Tibial nerve (tissue), 4 donors: ENCODE measurements around the gene RPTN. TPM values are rescaled to one million over a fixed set of nuclear protein-coding genes. Genes with fewer than 3 reads are reported as not detected.
A peak's percentile ranks its signal among the peaks of the same experiment; 100 is the strongest.

Experiments used
- DNase-seq, 2 donors: peaks; one replicate each; pipeline ENCODE4 v3.0.0-alpha.2; 2019; ENCODE audit warnings: low spot score in 2 of 2
- H3K27ac ChIP-seq, 4 donors: fragments of 200-600 bp; sonication (generic) in 3 of 4; one replicate each; pipeline ENCODE4 v1.5.1; 2017 to 2019; ENCODE audit warnings: mild to moderate bottlenecking in 1 of 4
- H3K27me3 ChIP-seq, 2 donors: fragments of 200-600 bp; sonication (generic) in 1 of 2; one replicate each; pipeline versions ENCODE4 v1.5.1 to v1.6.0; 2017 to 2019
- H3K36me3 ChIP-seq, 3 donors: fragments of 200-600 bp; sonication (generic); one replicate each; pipeline ENCODE4 v1.5.1; 2018 to 2019
- H3K4me1 ChIP-seq, 4 donors: fragments of 200-600 bp; sonication (generic) in 3 of 4; one replicate each; pipeline ENCODE4 v1.5.1; 2017 to 2019
- H3K4me3 ChIP-seq, 4 donors: fragments of 200-600 bp; sonication (generic) in 3 of 4; one replicate each; pipeline ENCODE4 v1.5.1; 2017 to 2019; ENCODE audit warnings: mild to moderate bottlenecking in 1 of 4, moderate library complexity in 1 of 4
- H3K9me3 ChIP-seq, 4 donors: fragments of 200-600 bp; sonication (generic) in 3 of 4; one replicate each; pipeline ENCODE4 v1.5.1; 2017 to 2019
- CTCF ChIP-seq, 5 experiments: fragments of 200-600 bp in 3 of 5; fragments of 450-650 bp in 2 of 5; sonication (generic) in 3 of 5; IDR thresholded peaks; one replicate each; pipeline ENCODE4 v1.5.1; 2016 to 2019; ENCODE audit warnings: antibody characterized with exemption in 5 of 5, mild to moderate bottlenecking in 3 of 5, moderate library complexity in 2 of 5
- EP300 ChIP-seq, 2 donors: sonication (generic); formaldehyde crosslinking; IDR thresholded peaks; one replicate each; pipeline ENCODE4 v1.6.1; 2017; ENCODE audit warnings: antibody characterized with exemption in 2 of 2, mild to moderate bottlenecking in 1 of 2
- POLR2A ChIP-seq, 2 donors: fragments of 450-650 bp; IDR thresholded peaks; one replicate each; pipeline ENCODE4 v1.6.1; 2017; ENCODE audit warnings: antibody characterized with exemption in 2 of 2, mild to moderate bottlenecking in 2 of 2, moderate library complexity in 2 of 2
- WGBS, 2 donors: methylation state at CpG; one replicate each; pipeline ENCODE4 v1.1.5; 2018; 5-methylcytosine and 5-hydroxymethylcytosine counted together
- total RNA-seq, 4 donors: library from RNA; depleted of rRNA; stranded (reverse); fragments of >200 nt; gene quantifications; one replicate each; pipeline ENCODE4 v1.1.0, GENCODE V29; 2016

RPTN gene
- total RNA-seq, 4 donors from 2014 or later = not detected

- WGBS, 2 donors = 56 to 66% methylated on average over 4 of the region's 4 CpGs
- no peaks in the 10 kb centered on the region for H3K36me3 ChIP-seq
- no peak within 1 kb of the TSS for H3K4me3 ChIP-seq
- H3K4me1 ChIP-seq = peaks cover 0 to 27% (median 19%) of the 10 kb centered on the region in 4 donors
- H3K9me3 ChIP-seq = no peaks in the 10 kb centered on the region
- TF ChIP-seq POLR2A (IDR thresholded peaks at IDR 0.05) (no peak), CTCF (IDR thresholded peaks at IDR 0.05) (no peak), EP300 (IDR thresholded peaks at IDR 0.05) (no peak)
- no peak within 1 kb of the TSS for H3K27ac ChIP-seq
- H3K27me3 ChIP-seq = peaks cover 0 to 55% of the 10 kb centered on the region in 2 donors
- DNase-seq = no peak
Observed at GRCh38 chr1:152115344-152115743, 43.7 kb downstream of the RPTN start, which contains the start of gene TCHH. TSS of gene TCHH (minus strand) at chr1:152115444. CDS start at chr1:152114080, 1,364 bp downstream.

GRCh38 chr1:152112885-152113432 lies 46.1 kb downstream of the RPTN start:
- no peak overlapping the region for H3K27ac ChIP-seq
- no peak overlapping the region for H3K4me3 ChIP-seq
- DNase-seq = no peak
- H3K9me3 ChIP-seq = peaks cover 0 to 15% (median 2%) of the 10 kb centered on the region in 4 donors
- TF ChIP-seq CTCF (IDR thresholded peaks at IDR 0.05) = no peak
- TF ChIP-seq EP300 (IDR thresholded peaks at IDR 0.05) = no peak
- TF ChIP-seq POLR2A (IDR thresholded peaks at IDR 0.05) = no peak
- H3K27me3 ChIP-seq = peaks cover 0 to 73% of the 10 kb centered on the region in 2 donors
- 25% methylated on average over 13 of the region's 13 CpGs for WGBS, 2 donors
- peaks cover 0 to 47% (median 23%) of the 10 kb centered on the region in 4 donors for H3K4me1 ChIP-seq
- H3K36me3 ChIP-seq = no peaks in the 10 kb centered on the region

- H3K4me3 ChIP-seq = peak overlapping the region in 3 of 4 donors; percentile 5 to 54 (median 41)
- no peaks in the 10 kb centered on the region for H3K36me3 ChIP-seq
- no peak for DNase-seq
- no peak for TF ChIP-seq CTCF (IDR thresholded peaks at IDR 0.05)
- 1% methylated on average over 53 of the region's 53 CpGs for WGBS, 2 donors
- H3K27ac ChIP-seq = no peak overlapping the region
- H3K4me1 ChIP-seq = peaks cover 0 to 53% (median 23%) of the 10 kb centered on the region in 4 donors
- peaks cover 0 to 21% (median 2%) of the 10 kb centered on the region in 4 donors for H3K9me3 ChIP-seq
- H3K27me3 ChIP-seq = peaks cover 0 to 80% of the 10 kb centered on the region in 2 donors
Observed at GRCh38 chr1:152112101-152112884, 46.7 kb downstream of the RPTN start.

GRCh38 chr1:152111515-152111968 lies 47.5 kb downstream of the RPTN start:
- Histone ChIP-seq H3K27me3 (peaks cover 0 to 87% of the 10 kb centered on the region in 2 donors), H3K27ac (no peak overlapping the region), H3K4me3 (peak overlapping the region; percentile 0 to 54 (median 23)), H3K36me3 (no peaks in the 10 kb centered on the region), H3K9me3 (peaks cover 0 to 23% (median 2%) of the 10 kb centered on the region in 4 donors), H3K4me1 (peaks cover 0 to 53% (median 23%) of the 10 kb centered on the region in 4 donors)
- no peak for TF ChIP-seq CTCF (IDR thresholded peaks at IDR 0.05)
- TF ChIP-seq POLR2A (IDR thresholded peaks at IDR 0.05) = no peak
- TF ChIP-seq EP300 (IDR thresholded peaks at IDR 0.05) = no peak
- 1 to 2% methylated on average over 44 of the region's 44 CpGs for WGBS, 2 donors
- no peak for DNase-seq
